GM21381 (cell line): ENCODE measurements around the gene UBA7.
A peak's percentile ranks its signal among the peaks of the same experiment; 100 is the strongest.
"Not testable (repeated sequence)": the region's sequence is repeated elsewhere in the genome, so short reads cannot be mapped to it uniquely, and the experiment has no call there.

ENCODE experiments used
- ATAC-seq: cut with Tn5 transposase; IDR thresholded peaks from one replicate; pipeline ENCODE4 v1.9.1; 2021; ENCODE audit warnings: mild to moderate bottlenecking, moderate library complexity; ENCODE audit not compliant: unreplicated experiment

Gene UBA7

DNA sequence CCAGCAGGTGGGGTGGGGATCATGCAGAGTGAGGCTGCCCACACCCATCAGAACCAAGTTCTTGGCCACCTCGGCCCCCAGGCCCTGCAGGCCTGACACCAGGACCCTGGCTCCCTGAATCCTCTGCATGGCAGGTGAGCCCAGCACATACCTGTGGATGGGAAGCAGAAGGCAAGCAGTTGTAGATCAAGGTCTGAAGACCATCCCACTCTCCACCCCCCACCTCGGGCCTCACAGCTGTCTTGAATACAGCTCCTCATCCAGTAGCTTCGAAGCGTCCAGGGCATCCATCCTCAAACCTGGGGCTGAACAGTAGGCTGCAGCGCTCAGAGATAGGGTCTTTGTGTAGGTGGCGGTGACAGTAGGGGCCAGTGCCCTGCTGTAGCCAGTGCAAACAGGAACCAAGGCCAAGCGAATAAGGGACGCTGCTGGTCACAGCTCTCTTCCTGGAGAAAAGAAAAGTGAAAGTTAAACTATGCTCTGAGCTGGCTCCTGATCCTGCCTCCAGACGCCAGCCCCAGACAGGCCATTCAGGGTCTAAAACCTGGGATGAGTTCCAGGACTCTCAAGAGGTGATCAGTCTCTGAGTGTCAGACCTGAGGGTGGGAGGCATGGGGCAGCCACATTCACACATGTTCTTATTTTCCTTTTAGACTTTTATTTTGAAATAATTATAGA, at the start of gene UBA7:
TSS of gene UBA7 (minus strand) at position 457 of the 678 bp plus-strand sequence. CDS start at position 291, 166 bp downstream.
- peak; percentile 75 for ATAC-seq

GRCh38 chr3:49859576-49860305, 46.0 kb upstream of the UBA7 start:
- no peak for ATAC-seq

- ATAC-seq = peak; percentile 93
Measured at GRCh38 chr3:49856181-49857005, 42.6 kb upstream of the UBA7 start, which contains the start of gene TRAIP. Gene TRAIP, minus strand, starts transcription at chr3:49856564. Its CDS starts 111 bp downstream, at chr3:49856453.

DNA sequence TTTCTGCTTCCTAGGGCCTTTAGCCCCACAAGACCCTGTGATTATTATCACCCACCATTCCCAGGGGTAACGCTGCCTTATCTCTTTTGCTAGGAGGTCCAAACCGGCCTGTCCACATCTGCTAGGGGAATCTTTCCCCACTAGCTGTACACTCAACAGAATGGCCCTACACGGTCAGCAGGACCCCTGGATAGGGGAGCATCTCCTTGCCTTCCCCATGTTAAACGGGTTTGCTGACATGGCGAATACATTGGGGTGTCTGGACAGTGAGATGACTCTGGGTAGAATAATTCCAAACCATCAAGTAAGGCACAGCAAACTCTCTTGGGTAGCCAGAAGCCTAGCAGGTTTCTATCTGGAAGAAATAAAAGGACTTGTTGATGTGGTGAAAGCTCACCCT, 41.9 kb upstream of the UBA7 start:
- no peak for ATAC-seq

DNA sequence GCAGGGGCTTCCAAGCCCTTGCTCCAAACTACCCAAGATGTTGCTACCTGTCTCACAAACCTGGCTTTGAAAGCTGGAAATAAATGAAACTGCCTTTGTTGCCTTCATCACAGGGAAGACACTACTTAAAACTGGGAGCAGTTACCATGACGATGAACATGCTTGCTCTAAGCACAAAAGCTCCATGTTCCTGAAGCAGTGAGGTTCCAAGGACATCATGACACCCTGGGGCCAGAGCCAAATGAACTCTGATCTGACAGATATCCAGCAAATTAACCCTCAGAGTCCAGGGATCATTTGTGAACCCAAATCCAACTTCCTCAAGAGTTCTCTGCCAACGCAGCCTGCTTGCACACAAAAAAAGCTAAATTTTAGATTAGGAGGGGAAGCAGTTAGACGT, 31.9 kb upstream of the UBA7 start:
- ATAC-seq = no peak

- ATAC-seq = no peak
Measured at GRCh38 chr3:49844464-49845183, 30.9 kb upstream of the UBA7 start.

- no peak for ATAC-seq
Measured at GRCh38 chr3:49842843-49843517, 29.2 kb upstream of the UBA7 start.

DNA sequence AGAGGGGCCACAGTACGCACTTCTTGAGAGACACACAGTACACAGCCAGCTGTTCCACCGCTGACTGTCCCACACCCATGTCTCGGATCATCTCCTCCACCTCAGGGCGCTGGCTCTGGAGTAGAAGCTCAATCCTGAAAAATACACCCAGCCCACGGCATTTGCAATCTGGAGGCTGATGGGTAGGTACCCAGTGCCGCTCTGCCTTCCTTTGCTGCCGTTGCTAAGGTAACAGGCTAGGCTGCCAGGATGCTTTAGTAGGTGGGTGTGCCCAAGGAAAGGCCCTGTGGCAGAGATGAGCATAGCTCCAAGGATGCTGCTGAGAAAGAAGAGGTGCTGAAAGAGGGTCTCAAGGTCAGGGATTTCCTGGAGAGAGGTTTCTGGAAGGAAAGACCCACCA, 28.1 kb upstream of the UBA7 start:
- ATAC-seq = no peak

DNA sequence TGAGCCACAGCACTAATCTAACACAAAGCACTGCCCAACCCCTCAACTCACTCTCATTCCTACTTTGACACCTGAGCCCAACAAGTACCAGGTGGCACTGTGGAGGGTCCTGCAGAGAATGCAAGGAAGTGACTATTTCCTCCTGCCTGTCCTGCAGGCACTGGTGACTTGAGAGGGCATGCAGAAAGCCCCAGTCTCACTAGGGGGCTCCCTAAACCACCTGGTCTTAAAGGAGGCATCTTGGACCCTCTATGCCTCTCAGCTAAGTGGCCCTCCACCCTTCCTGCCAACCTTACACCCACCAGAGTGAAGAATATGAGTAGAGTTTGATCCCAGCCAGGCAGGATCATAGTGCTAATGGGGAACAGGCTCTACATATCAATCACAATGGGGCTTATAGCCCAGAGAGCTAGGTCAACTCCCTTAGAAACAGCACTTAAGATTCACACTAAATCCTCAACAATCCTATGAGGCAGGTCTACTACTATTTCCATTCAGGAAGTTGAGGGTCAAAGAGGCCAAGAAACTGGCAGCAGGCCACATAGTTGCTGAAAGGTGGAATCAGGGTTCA, 27.5 kb upstream of the UBA7 start:
- no peak for ATAC-seq

- ATAC-seq = no peak
Measured at GRCh38 chr3:49840388-49840787, 26.6 kb upstream of the UBA7 start.

GRCh38 chr3:49839193-49839809, 25.5 kb upstream of the UBA7 start:
- no peak for ATAC-seq

DNA sequence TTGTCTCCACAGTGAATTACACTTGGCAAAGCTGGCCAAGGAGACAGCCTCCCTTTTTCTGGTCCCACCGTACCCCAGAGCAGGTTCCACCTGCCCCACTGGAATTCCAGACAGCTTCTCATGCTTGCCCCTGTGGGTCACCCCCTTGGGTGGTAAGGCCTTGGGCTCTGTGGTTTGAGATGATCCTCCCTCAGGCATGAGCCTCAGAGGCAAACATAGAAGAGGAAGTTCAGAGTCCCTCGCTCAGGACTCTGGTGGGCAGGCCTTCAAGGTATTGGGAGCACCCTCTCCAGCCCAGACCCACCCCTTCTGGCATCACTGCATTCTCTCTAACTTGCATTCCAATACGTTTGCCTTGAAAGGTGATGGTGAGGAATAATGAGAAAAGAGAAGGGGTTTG, 17.6 kb upstream of the UBA7 start:
- ATAC-seq = no peak

- ATAC-seq = no peak
Measured at GRCh38 chr3:49826016-49826415, 12.3 kb upstream of the UBA7 start.

DNA sequence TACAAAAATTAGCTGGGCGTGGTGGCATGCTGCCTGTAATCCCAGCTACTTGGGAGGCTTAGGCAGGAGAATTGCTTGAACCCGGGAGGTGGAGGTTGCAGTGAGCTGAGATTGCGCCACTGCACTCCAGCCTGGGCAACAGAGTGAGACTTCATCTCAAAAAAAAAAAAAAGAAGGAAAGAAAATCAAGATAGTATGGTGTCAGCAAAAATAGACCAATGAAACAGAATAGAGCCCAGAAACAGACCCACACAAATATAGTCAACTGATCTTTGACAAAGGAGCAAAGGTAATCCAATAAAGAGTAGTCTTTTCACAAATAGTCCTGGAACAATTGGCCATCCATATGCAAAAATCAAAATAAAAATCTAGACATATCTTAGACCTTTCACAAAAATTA, 9.4 kb upstream of the UBA7 start:
- not testable (repeated sequence) for ATAC-seq

DNA sequence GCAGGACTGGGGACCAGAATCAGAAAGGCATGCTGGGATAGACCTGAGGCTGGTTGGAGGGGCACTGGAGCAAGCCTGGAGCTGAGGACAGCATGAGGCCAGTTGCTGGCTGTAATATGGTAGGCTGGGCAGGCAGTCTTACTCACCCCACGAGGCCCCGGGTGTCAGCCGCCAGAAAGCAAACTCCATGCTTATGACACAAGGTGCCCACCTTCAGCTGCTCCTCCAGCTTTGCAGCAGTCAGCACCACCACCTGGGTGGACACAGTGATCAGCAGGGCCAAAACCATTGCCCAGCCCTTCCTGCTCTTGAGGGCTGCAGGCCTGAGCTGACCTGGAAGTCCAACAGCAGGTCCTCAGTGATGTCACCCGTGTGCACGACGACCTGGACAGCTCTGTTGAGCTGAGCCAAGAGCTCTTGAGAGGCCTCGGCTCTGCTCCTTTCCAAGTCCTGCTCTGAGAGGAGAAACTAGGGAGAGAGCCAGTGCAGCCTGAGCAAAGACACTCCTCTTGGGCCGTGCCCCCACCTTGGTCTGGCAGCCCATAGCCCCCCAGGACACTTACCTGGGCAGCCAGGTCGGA, 747 bp downstream of the UBA7 start:
- no peak for ATAC-seq

DNA sequence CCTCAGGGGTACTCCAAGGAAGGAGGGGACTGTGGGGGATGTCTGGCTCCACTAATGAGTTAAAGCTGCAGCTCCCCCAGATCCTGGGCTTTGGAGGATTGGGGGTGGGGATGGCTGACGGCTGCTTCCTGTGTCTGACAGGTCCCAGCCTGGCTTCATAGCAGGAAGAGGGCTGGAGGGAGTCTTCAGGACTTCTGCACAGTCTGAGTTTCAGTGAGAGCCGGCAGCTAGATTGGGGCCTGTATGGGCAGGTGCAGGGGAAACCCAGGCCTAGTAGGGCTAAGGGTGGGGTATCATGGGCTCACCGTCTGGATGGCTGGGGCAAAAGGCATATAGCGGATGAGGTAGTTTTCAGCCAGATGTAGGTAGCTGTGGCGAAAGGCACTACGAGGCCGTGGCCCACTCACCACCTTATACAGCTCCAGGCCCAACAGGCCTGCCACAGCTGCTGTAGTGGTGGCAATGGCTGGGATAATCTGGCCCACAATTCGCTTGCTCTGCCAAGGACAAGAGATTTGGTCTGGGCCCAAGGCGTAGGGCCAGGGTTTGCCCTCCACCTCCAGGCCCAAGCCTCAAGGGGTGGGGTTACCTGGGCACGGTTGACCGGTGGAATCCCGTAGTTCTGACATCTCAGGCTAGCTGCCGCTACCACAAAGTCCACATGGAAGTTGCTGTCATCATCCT, 6.2 kb downstream of the UBA7 start:
- no peak for ATAC-seq

GRCh38 chr3:49806850-49807249, 6.9 kb downstream of the UBA7 start:
- no peak for ATAC-seq

DNA sequence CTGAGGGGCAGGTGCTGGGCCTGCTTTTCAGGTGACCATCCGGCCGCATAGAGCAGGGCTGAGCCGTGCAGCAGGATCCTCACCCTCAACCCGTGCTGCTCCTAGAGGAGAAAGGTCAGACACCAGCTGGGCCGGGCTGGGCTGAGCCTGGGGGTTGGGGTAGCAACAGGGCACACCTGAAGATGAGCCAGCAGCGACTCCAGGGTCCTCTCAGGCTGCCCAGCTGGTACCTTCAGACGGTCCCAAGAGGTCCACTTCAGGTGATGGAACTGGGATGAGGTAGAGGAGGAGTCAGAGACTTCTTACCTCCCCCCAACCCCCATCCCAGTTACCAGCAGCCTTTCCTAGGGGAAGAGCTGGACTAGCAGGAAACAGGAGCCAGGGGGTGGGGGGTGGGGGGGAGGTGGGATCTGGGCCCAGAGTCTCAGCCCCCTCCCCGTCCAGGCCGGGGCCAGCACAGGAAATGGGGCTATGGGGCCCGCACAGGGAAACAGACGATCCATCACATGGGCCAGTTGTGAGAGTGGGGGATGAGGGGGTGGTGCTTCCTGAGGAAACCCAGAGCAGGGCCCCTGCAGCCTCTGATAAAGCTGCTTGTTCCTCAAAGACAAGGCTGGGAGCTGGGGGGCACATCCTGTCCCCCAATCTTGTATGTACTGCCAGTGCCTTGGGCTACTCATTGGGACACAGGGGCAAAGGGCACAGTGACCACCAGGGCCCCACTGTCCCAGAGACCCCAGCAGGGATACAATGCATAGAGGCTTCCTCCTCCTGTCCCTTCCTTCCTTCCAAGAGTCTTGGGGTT, 7.7 kb downstream of the UBA7 start:
- no peak for ATAC-seq
